VCaP (cell line): ENCODE results near the gene TOM1L1.

Source experiments
- H3K27ac ChIP-seq: fragments of 450-650 bp; 2 replicates; pipeline ENCODE4 v1.5.1; 2017
- CTCF ChIP-seq: fragments of 450-650 bp; conservative IDR thresholded peaks from 2 replicates; pipeline ENCODE4 v1.5.1; 2017; ENCODE audit warnings: mild to moderate bottlenecking, moderate library complexity

Gene TOM1L1

GRCh38 chr17:54974759-54975158 lies 74.1 kb downstream of the TOM1L1 start:
- no peak overlapping the region for H3K27ac ChIP-seq
- TF ChIP-seq CTCF: no peak

- no peak overlapping the region for H3K27ac ChIP-seq
- TF ChIP-seq CTCF: no peak
These were observed 75.7 kb downstream of the TOM1L1 start for GRCh38 chr17:54976316-54976715.

GRCh38 chr17:54977744-54978143 lies 77.1 kb downstream of the TOM1L1 start:
- TF ChIP-seq CTCF: no peak

GRCh38 chr17:54979657-54980056 lies 79.0 kb downstream of the TOM1L1 start:
- TF ChIP-seq CTCF: no peak
- peak overlapping the region; percentile 17; the same call in 1 of the 2 replicates for H3K27ac ChIP-seq

More at GRCh38 chr17:54977744-54978143, 77.1 kb downstream of the TOM1L1 start:
- peak overlapping the region; percentile 36 for H3K27ac ChIP-seq

- no peak for TF ChIP-seq CTCF
- H3K27ac ChIP-seq: no peak overlapping the region
These were observed 79.7 kb downstream of the TOM1L1 start for GRCh38 chr17:54980375-54980774.

GRCh38 chr17:54982399-54982798 lies 81.7 kb downstream of the TOM1L1 start:
- no peak for TF ChIP-seq CTCF
- no peak overlapping the region for H3K27ac ChIP-seq

- no peak overlapping the region for H3K27ac ChIP-seq
- no peak for TF ChIP-seq CTCF
These were observed 82.6 kb downstream of the TOM1L1 start for GRCh38 chr17:54983260-54983659.

- no peak for TF ChIP-seq CTCF
- H3K27ac ChIP-seq: no peak overlapping the region
These were observed 84.8 kb downstream of the TOM1L1 start for GRCh38 chr17:54985476-54985875.
